Spinal cord (tissue), 10 donors: ENCODE data around the gene PIK3R6. TPM values are rescaled to one million over a fixed set of nuclear protein-coding genes. Genes with fewer than 3 reads are reported as not detected.

Experiments
- DNase-seq, 6 donors: peaks; one replicate each; pipeline versions ENCODE4 v3.0.0 to v3.0.0-alpha.2; 2013 to 2015; ENCODE audit warnings: low spot score in 6 of 6, low read depth in 4 of 6
- H3K27ac ChIP-seq: one replicate; pipeline ENCODE4 v1.5.1; 2013; ENCODE audit warnings: low read depth, low read length, control low read depth
- H3K27me3 ChIP-seq: one replicate; pipeline ENCODE4 v1.6.1; 2013; ENCODE audit warnings: low read length; ENCODE audit not compliant: control insufficient read depth, insufficient read depth
- H3K36me3 ChIP-seq: one replicate; pipeline ENCODE4 v1.6.1; 2013; ENCODE audit warnings: low read length; ENCODE audit not compliant: control insufficient read depth, insufficient read depth
- H3K4me1 ChIP-seq: one replicate; pipeline ENCODE4 v1.6.1; 2013; ENCODE audit warnings: low read length; ENCODE audit not compliant: control insufficient read depth, insufficient read depth
- H3K4me3 ChIP-seq: one replicate; pipeline ENCODE4 v1.5.1; 2013; ENCODE audit warnings: low read depth, low read length, control low read depth
- H3K9me3 ChIP-seq: one replicate; pipeline ENCODE4 v1.6.1; 2013; ENCODE audit warnings: low read length; ENCODE audit not compliant: control insufficient read depth, insufficient read depth
- WGBS: methylation state at CpG from one replicate; pipeline ENCODE4 v1.1.5; 2013; ENCODE audit warnings: missing lambda C conversion rate; ENCODE audit not compliant: insufficient coverage; 5-methylcytosine and 5-hydroxymethylcytosine counted together
- long read RNA-seq, 4 donors: transcript quantifications; one replicate each; lab custom pipeline, GENCODE V29; 2026
- polyA plus RNA-seq, 2 donors: library from polyadenylated mRNA; unstranded; fragments of 120-200 nt; gene quantifications; one replicate each; pipeline ENCODE4 v1.2.1, GENCODE V29; 2013; ENCODE audit not compliant: insufficient read length in 2 of 2
- total RNA-seq, 2 donors: library from RNA; depleted of rRNA in 1 of 2; stranded (reverse); fragments of 120-200 nt in 1 of 2; fragments of >200 nt in 1 of 2; gene quantifications; one replicate each; pipeline versions ENCODE4 v1.2.3 to v1.2.4, GENCODE V29; 2013 to 2014
- donor health status: healthy.

The PIK3R6 gene
- under 1 TPM; 0.50 to 0.94 TPM for total RNA-seq
- 1 to 10 TPM; 3.2 to 4.7 TPM for polyA plus RNA-seq
- long read RNA-seq, donor 1, result 0 reads
- long read RNA-seq, donor 2, result 0 reads
- long read RNA-seq, donor 3, result 0 reads
- long read RNA-seq, donor 4, result 0 reads

- H3K4me1 ChIP-seq, result peaks cover 3% of the 10 kb centered on the region
- H3K27ac ChIP-seq, result no peak within 1 kb of the TSS
- peaks cover 1% of the 10 kb centered on the region for H3K9me3 ChIP-seq
- WGBS, result 58% methylated on average over 10 of the region's 12 CpGs
- peaks cover 4% of the 10 kb centered on the region for H3K27me3 ChIP-seq
- no peak within 1 kb of the TSS for H3K4me3 ChIP-seq
- DNase-seq, result no peak
- no peaks in the 10 kb centered on the region for H3K36me3 ChIP-seq
Observed at GRCh38 chr17:8867361-8867981, at the start of gene PIK3R6. PIK3R6 (minus strand) TSS chr17:8867674; CDS start chr17:8849794, 17,880 bp downstream.

DNA sequence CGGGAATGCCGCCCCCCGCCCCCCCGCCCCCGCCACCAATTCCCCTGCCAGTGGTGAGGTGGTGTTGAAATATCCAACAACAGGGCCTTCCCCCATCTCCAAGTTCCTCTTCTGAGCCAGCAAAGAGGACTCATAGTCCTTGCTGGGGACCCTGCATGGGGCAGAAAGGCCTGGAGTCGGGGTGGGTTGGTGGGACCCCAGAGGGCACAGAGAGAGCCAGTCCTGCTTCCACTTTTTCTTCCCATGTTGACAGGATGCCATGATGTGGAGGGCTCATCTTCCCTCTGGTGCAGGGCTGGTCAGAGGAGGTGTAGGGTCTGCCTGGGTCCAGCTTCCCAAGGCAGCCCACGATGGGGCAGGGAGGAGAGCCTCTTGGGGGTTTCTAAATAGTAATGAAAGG lies 49.0 kb upstream of the PIK3R6 start:
- H3K4me3 ChIP-seq, result no peak overlapping the region
- H3K27ac ChIP-seq, result no peak overlapping the region
- WGBS, result 100% methylated on average over 1 of the region's 7 CpGs
- no peaks in the 10 kb centered on the region for H3K36me3 ChIP-seq
- DNase-seq, result no peak
- no peaks in the 10 kb centered on the region for H3K9me3 ChIP-seq
- no peaks in the 10 kb centered on the region for H3K4me1 ChIP-seq
- peaks cover 2% of the 10 kb centered on the region for H3K27me3 ChIP-seq

DNA sequence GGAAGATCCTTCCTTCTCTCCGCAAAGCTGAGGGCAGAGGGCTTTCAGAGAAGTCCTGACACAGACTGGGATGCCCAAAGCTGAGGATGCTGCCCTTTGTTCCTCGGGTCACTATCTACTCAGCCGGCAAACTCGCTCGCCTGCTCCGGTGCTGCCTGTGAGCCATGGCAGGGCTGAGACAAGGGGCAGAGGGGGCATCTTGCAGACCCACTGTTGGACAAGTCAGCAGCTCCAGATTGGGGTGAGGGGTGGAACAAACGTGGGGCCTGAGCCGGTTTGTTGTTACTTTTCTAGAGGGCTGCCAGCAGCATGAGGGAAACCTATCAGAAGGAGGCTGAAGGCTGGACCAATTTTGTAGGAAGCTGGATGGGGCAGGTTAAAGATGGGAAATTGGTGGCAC lies 47.1 kb upstream of the PIK3R6 start:
- WGBS, result 88% methylated on average over 8 of the region's 8 CpGs
- Histone ChIP-seq H3K4me1 (no peaks in the 10 kb centered on the region), H3K9me3 (no peaks in the 10 kb centered on the region), H3K36me3 (no peaks in the 10 kb centered on the region), H3K4me3 (no peak overlapping the region), H3K27me3 (peaks cover 2% of the 10 kb centered on the region), H3K27ac (no peak overlapping the region)
- DNase-seq, result no peak

- Histone ChIP-seq H3K4me3 (no peak overlapping the region), H3K36me3 (no peaks in the 10 kb centered on the region), H3K9me3 (no peaks in the 10 kb centered on the region), H3K27me3 (peaks cover 2% of the 10 kb centered on the region), H3K4me1 (no peaks in the 10 kb centered on the region), H3K27ac (no peak overlapping the region)
- WGBS, result 86% methylated on average over 4 of the region's 4 CpGs
- no peak for DNase-seq
Observed at GRCh38 chr17:8913879-8914278, 46.4 kb upstream of the PIK3R6 start.

DNA sequence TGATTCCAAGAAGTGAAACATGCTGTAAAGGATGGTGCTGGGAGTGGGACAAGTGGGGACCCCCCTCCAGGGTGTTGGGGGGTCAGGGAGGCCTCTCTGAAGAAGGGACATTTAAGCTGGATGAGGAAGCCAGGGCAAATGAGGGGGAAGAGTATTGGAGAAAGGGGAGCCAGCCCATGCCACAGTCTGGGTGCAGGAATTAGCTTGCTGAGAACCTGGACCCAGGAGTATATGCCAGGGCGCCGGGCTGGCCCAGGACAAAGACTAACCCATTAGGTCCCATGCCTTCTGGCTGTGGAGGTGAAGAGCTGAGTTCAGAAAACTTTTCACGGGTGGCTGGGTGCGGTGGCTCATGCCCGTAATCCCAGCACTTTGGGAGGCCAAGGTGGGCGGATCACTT lies 45.6 kb upstream of the PIK3R6 start:
- H3K4me1 ChIP-seq, result no peaks in the 10 kb centered on the region
- WGBS, result 97% methylated on average over 6 of the region's 6 CpGs
- H3K27ac ChIP-seq, result no peak overlapping the region
- DNase-seq, result no peak
- no peak overlapping the region for H3K4me3 ChIP-seq
- no peaks in the 10 kb centered on the region for H3K9me3 ChIP-seq
- peaks cover 2% of the 10 kb centered on the region for H3K27me3 ChIP-seq
- H3K36me3 ChIP-seq, result no peaks in the 10 kb centered on the region

- Histone ChIP-seq H3K27ac (no peak overlapping the region), H3K36me3 (no peaks in the 10 kb centered on the region), H3K4me3 (no peak overlapping the region), H3K4me1 (no peaks in the 10 kb centered on the region), H3K27me3 (peaks cover 2% of the 10 kb centered on the region), H3K9me3 (no peaks in the 10 kb centered on the region)
- DNase-seq, result no peak
- 77% methylated on average over 14 of the region's 18 CpGs for WGBS
Observed at GRCh38 chr17:8912084-8912981, 44.9 kb upstream of the PIK3R6 start.

DNA sequence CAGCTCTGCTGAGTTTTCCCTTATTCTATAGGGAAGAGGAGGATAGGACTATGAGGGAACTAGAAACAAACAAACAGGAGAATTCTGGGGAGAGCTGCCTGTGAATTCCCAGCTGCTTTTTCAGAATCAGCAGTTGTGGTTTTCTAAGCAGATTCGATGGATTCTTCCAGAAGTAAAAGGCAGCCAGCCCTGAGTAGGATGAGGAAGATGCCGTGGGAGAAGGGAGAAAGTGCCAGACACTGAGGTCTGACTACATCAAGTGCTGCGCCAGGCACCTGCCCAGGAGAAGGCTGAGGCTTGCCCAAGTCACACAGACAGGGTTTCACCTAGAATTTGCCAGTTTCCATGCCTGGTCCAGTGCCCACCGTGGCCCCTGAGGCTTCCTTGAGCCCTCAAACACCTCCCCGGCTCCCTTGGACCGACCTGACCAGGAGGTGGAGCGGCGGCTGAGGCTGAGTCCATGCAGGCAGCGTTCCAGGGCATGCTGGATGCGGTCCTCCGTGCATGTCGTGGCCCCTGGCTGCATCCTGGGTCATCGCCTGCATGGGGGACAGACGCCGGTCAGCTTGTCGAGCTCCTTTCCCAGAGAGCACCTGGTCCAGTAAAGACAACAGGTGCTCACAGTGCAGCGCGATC lies 43.6 kb upstream of the PIK3R6 start:
- Histone ChIP-seq H3K4me3 (no peak overlapping the region), H3K36me3 (no peaks in the 10 kb centered on the region), H3K27me3 (peaks cover 2% of the 10 kb centered on the region), H3K4me1 (no peaks in the 10 kb centered on the region), H3K9me3 (no peaks in the 10 kb centered on the region), H3K27ac (no peak overlapping the region)
- WGBS, result 87% methylated on average over 18 of the region's 18 CpGs
- no peak for DNase-seq

DNA sequence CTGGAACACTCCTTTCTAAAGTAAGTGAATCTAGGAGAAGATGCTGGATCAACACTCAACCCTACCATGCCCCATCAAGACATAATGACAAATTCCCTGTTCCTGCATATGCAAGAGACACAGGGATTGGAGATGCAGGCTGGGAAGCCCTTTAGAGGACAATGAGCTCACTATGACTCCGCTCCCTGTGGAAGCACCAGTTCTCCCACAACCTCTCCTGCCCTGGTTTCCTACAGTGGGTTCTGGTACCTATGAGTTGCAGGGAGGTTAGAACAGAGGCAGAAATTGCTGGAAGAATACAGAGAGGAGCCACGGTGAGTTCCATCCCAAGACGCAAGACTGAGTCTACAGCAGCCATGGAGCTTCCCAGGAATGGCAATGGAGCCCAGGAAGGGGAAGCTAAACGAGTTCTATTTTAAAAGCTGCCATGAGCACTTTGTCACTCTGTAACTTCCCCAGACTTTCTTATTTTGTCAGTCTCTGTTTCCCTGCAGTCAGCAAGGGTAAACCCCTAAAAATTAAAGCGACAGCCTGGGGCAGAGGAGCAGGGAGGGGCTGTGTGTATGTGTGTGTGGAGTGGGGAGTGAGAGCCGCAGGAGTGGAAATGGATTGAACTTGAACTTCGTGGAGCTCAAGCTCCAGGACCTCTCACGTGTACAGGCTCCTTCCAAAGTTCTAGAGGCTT lies 42.3 kb upstream of the PIK3R6 start:
- DNase-seq, result no peak
- no peak overlapping the region for H3K27ac ChIP-seq
- H3K4me3 ChIP-seq, result no peak overlapping the region
- H3K36me3 ChIP-seq, result no peaks in the 10 kb centered on the region
- no peaks in the 10 kb centered on the region for H3K4me1 ChIP-seq
- H3K27me3 ChIP-seq, result peaks cover 2% of the 10 kb centered on the region
- H3K9me3 ChIP-seq, result no peaks in the 10 kb centered on the region
- 87% methylated on average over 7 of the region's 8 CpGs for WGBS

DNA sequence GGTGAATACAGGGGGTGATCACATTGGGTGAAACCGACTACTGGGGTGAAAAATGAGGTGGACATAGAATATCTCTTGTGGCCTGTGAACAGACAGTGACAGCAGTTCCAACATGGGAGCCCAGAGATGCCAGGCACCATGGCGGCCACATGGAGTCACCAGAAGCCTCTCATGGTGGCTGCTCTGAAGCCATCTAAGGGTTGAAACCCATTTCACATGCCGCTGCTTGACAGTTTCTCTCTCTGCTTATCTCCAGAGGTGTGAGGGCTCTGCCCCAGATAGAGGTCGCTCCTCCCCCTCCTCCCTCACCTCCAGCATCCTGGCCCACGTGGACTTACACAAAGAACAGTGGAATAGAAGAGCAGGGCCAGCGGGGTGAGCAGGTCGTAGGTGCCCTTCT lies 37.9 kb upstream of the PIK3R6 start:
- DNase-seq, result no peak

More for the DNA sequence above, 37.9 kb upstream of the PIK3R6 start:
- no peaks in the 10 kb centered on the region for H3K9me3 ChIP-seq
- H3K27me3 ChIP-seq, result no peaks in the 10 kb centered on the region
- no peak overlapping the region for H3K4me3 ChIP-seq
- H3K27ac ChIP-seq, result no peak overlapping the region
- WGBS, result 81% methylated on average over 7 of the region's 7 CpGs
- H3K4me1 ChIP-seq, result no peaks in the 10 kb centered on the region
- H3K36me3 ChIP-seq, result no peaks in the 10 kb centered on the region
